Neuronal stem cell (in vitro differentiated cells): ENCODE results near the gene ZNF827.

Experiments
- DNase-seq: peaks from one replicate; pipeline ENCODE4 v3.0.0-alpha.2; 2013; ENCODE audit warnings: low spot score
- H2AFZ ChIP-seq: one replicate; pipeline ENCODE4 v1.6.1; 2013; ENCODE audit warnings: mild to moderate bottlenecking, low read length, inconsistent platforms
- H2AK5ac ChIP-seq: 2 replicates; pipeline ENCODE4 v1.6.1; 2013; ENCODE audit warnings: low read depth, mild to moderate bottlenecking, inconsistent platforms, low read length, moderate library complexity, mixed read lengths
- H2BK120ac ChIP-seq: 2 replicates; pipeline ENCODE4 v1.6.1; 2013; ENCODE audit warnings: low read depth, mild to moderate bottlenecking, inconsistent platforms, low read length, moderate library complexity, mixed read lengths
- H2BK12ac ChIP-seq: one replicate; pipeline ENCODE4 v1.6.1; 2013; ENCODE audit warnings: low read length, inconsistent platforms
- H2BK15ac ChIP-seq: 2 replicates; pipeline ENCODE4 v1.6.1; 2013; ENCODE audit warnings: mild to moderate bottlenecking, low read length, inconsistent platforms, mixed read lengths
- H2BK5ac ChIP-seq: one replicate; pipeline ENCODE4 v1.6.1; 2013; ENCODE audit warnings: inconsistent platforms, mild to moderate bottlenecking, low read length, moderate library complexity
- H3K14ac ChIP-seq: one replicate; pipeline ENCODE4 v1.6.1; 2013; ENCODE audit warnings: low read length, inconsistent platforms
- H3K18ac ChIP-seq: 2 replicates; pipeline ENCODE4 v1.6.1; 2013; ENCODE audit warnings: low read length, inconsistent platforms
- H3K23ac ChIP-seq: 2 replicates; pipeline ENCODE4 v1.6.1; 2013; ENCODE audit warnings: low read depth, mild to moderate bottlenecking, mixed read lengths, low read length, inconsistent platforms; ENCODE audit not compliant: poor library complexity
- H3K27ac ChIP-seq: replicated peaks from 3 replicates; pipeline ENCODE4 v1.5.1; 2013; ENCODE audit warnings: low read length, inconsistent platforms
- H3K27me3 ChIP-seq, 3 experiments: 2 replicates each; pipeline ENCODE4 v1.6.1; 2013; ENCODE audit warnings: low read length in 3 of 3, mild to moderate bottlenecking in 2 of 3, inconsistent platforms in 1 of 3, low read depth in 1 of 3, mixed read lengths in 1 of 3, moderate library complexity in 1 of 3; ENCODE audit not compliant: control insufficient read depth in 3 of 3, insufficient read depth in 3 of 3
- H3K36me3 ChIP-seq, 2 donors: replicated peaks in 1 of 2; 2 replicates each; pipeline ENCODE4 v1.6.1; 2013; ENCODE audit warnings: low read length in 2 of 2; ENCODE audit not compliant: control insufficient read depth in 2 of 2, insufficient read depth in 2 of 2
- H3K4ac ChIP-seq: 2 replicates; pipeline ENCODE4 v1.6.1; 2013; ENCODE audit warnings: inconsistent platforms, mild to moderate bottlenecking, low read length, moderate library complexity
- H3K4me1 ChIP-seq, 2 donors: 1 replicate in 1 of 2; 2 replicates in 1 of 2; pipeline ENCODE4 v1.6.1; 2013; ENCODE audit warnings: low read length in 2 of 2, low read depth in 1 of 2; ENCODE audit not compliant: control insufficient read depth in 2 of 2, insufficient read depth in 1 of 2
- H3K4me2 ChIP-seq: one replicate; pipeline ENCODE4 v1.6.1; 2013; ENCODE audit warnings: mild to moderate bottlenecking, low read length, inconsistent platforms; ENCODE audit not compliant: insufficient read depth, poor library complexity, severe bottlenecking
- H3K4me3 ChIP-seq, 2 donors: 2 replicates each; pipeline ENCODE4 v1.5.1; 2013; ENCODE audit warnings: low read length in 2 of 2, mild to moderate bottlenecking in 2 of 2, inconsistent platforms in 1 of 2, moderate library complexity in 1 of 2
- H3K79me1 ChIP-seq: one replicate; pipeline ENCODE4 v1.6.1; 2013; ENCODE audit warnings: low read depth, mild to moderate bottlenecking, inconsistent platforms, low read length, moderate library complexity
- H3K9ac ChIP-seq: one replicate; pipeline ENCODE4 v1.6.1; 2013; ENCODE audit warnings: mild to moderate bottlenecking, low read depth, low read length, inconsistent platforms; ENCODE audit not compliant: poor library complexity
- H3K9me3 ChIP-seq, 2 donors: replicated peaks in 1 of 2; 2 replicates each; pipeline versions ENCODE3 to v1.6.1; 2013; ENCODE audit warnings: low read length in 2 of 2, mild to moderate bottlenecking in 2 of 2, inconsistent platforms in 1 of 2, low read depth in 1 of 2, mixed read lengths in 1 of 2, moderate library complexity in 1 of 2; ENCODE audit not compliant: control insufficient read depth in 2 of 2, insufficient read depth in 1 of 2
- H4K8ac ChIP-seq: one replicate; pipeline ENCODE4 v1.6.1; 2013; ENCODE audit warnings: low read depth, mild to moderate bottlenecking, inconsistent platforms, low read length, moderate library complexity
- H4K91ac ChIP-seq: one replicate; pipeline ENCODE4 v1.6.1; 2013; ENCODE audit warnings: low read length, low read depth, mild to moderate bottlenecking, inconsistent platforms; ENCODE audit not compliant: poor library complexity
- WGBS, 2 donors: extraction: QIAGEN DNeasy Blood & Tissue Kit; methylation state at CpG; one replicate each; pipeline ENCODE4 v1.1.7; 2013; ENCODE audit warnings: missing lambda C conversion rate in 2 of 2, mixed read lengths in 1 of 2; ENCODE audit not compliant: insufficient read length in 2 of 2, insufficient replicate concordance in 1 of 2; ENCODE audit errors: extremely low coverage in 2 of 2; 5-methylcytosine and 5-hydroxymethylcytosine counted together

ZNF827 gene

GRCh38 chr4:145939856-145940255, 1.2 kb upstream of the ZNF827 start:
- Histone ChIP-seq H2BK15ac (no peak overlapping the region), H3K14ac (no peak overlapping the region), H3K4me1 (peaks cover 4 to 6% of the 10 kb centered on the region in 2 donors), H3K4ac (no peak overlapping the region), H3K9me3 (no peaks in the 10 kb centered on the region), H2BK5ac (no peak overlapping the region), H2AFZ (peak overlapping the region; percentile 83), H3K27ac (no peak overlapping the region), H3K36me3 (no peaks in the 10 kb centered on the region), H3K4me3 (no peak overlapping the region), H2BK120ac (no peak overlapping the region), H3K79me1 (peaks cover 2% of the 10 kb centered on the region), H3K23ac (no peak overlapping the region), H2AK5ac (no peak overlapping the region), H3K9ac (no peak overlapping the region), H3K4me2 (no peak overlapping the region), H4K91ac (no peak overlapping the region), H3K27me3 (peaks cover 0 to 11% (median 0%) of the 10 kb centered on the region in 3 experiments), H3K18ac (no peak overlapping the region), H2BK12ac (no peak overlapping the region), H4K8ac (no peak overlapping the region)
- DNase-seq: no peak

GRCh38 chr4:145939441-145939750, 773 bp upstream of the ZNF827 start:
- Histone ChIP-seq H3K27me3 (peaks cover 0 to 12% (median 0%) of the 10 kb centered on the region in 3 experiments), H3K36me3 (peaks cover 0 to 1% of the 10 kb centered on the region in 2 donors), H2BK12ac (no peak overlapping the region), H3K9me3 (no peaks in the 10 kb centered on the region), H3K18ac (no peak overlapping the region), H2BK120ac (no peak overlapping the region), H4K8ac (no peak overlapping the region), H3K4me1 (peaks cover 6 to 7% of the 10 kb centered on the region in 2 donors), H2AFZ (peak overlapping the region; percentile 83), H3K4ac (no peak overlapping the region), H3K27ac (no peak overlapping the region), H3K14ac (no peak overlapping the region), H2BK15ac (no peak overlapping the region), H3K9ac (no peak overlapping the region), H2AK5ac (no peak overlapping the region), H2BK5ac (no peak overlapping the region), H4K91ac (no peak overlapping the region), H3K79me1 (peaks cover 2% of the 10 kb centered on the region), H3K4me3 (peak overlapping the region in 1 of 2 donors; percentile 99), H3K23ac (no peak overlapping the region), H3K4me2 (peak overlapping the region; percentile 23)
- no peak for DNase-seq
- no CpG with 5 or more reads among the region's 2 CpGs for WGBS, 2 donors

GRCh38 chr4:145937971-145938611, 532 bp downstream of the ZNF827 start:
- WGBS, 2 donors: no CpG with 5 or more reads among the region's 18 CpGs

GRCh38 chr4:145936997-145937901, 1.4 kb downstream of the ZNF827 start:
- Histone ChIP-seq H4K91ac (no peak overlapping the region), H3K23ac (peak overlapping the region; percentile 65), H2BK15ac (no peak overlapping the region), H3K4me3 (peak overlapping the region; percentile 91 to 99), H3K9me3 (no peaks in the 10 kb centered on the region), H2BK5ac (peak overlapping the region; percentile 29), H3K18ac (peak overlapping the region; percentile 93), H3K14ac (no peak overlapping the region), H3K9ac (peak overlapping the region; percentile 94), H3K27ac (peak overlapping the region; percentile 69), H3K79me1 (peaks cover 2% of the 10 kb centered on the region), H4K8ac (no peak overlapping the region), H2BK120ac (peak overlapping the region; percentile 91), H3K4me1 (peaks cover 6 to 11% of the 10 kb centered on the region in 2 donors), H2AFZ (peak overlapping the region; percentile 86), H3K36me3 (peaks cover 0 to 14% of the 10 kb centered on the region in 2 donors), H2BK12ac (no peak overlapping the region), H3K4ac (no peak overlapping the region), H3K4me2 (peak overlapping the region; percentile 77), H3K27me3 (peaks cover 0 to 14% (median 0%) of the 10 kb centered on the region in 3 experiments), H2AK5ac (peak overlapping the region; percentile 70)
- DNase-seq: peak; percentile 33
- WGBS, 2 donors: no CpG with 5 or more reads among the region's 95 CpGs

More at GRCh38 chr4:145937971-145938611, 532 bp downstream of the ZNF827 start:
- Histone ChIP-seq H2BK15ac (no peak overlapping the region), H3K4ac (peak overlapping the region; percentile 37), H3K27ac (peak overlapping the region; percentile 70), H3K14ac (peak overlapping the region; percentile 38), H3K9ac (peak overlapping the region; percentile 92), H3K18ac (peak overlapping the region; percentile 98), H3K9me3 (no peaks in the 10 kb centered on the region), H3K23ac (no peak overlapping the region), H3K36me3 (peaks cover 0 to 9% of the 10 kb centered on the region in 2 donors), H2BK120ac (peak overlapping the region; percentile 91), H3K27me3 (peaks cover 0 to 14% (median 0%) of the 10 kb centered on the region in 3 experiments), H2BK5ac (peak overlapping the region; percentile 29), H4K8ac (no peak overlapping the region), H2AK5ac (peak overlapping the region; percentile 70), H3K4me3 (peak overlapping the region; percentile 91 to 99), H4K91ac (no peak overlapping the region), H2BK12ac (no peak overlapping the region), H2AFZ (peak overlapping the region; percentile 83), H3K4me1 (peaks cover 6 to 11% of the 10 kb centered on the region in 2 donors), H3K4me2 (peak overlapping the region; percentile 77), H3K79me1 (peaks cover 2% of the 10 kb centered on the region)
- DNase-seq: peak; percentile 36
